NCI-H1436 treated with DMSO at 0.1 percent for 48 hours (cell line): Measurements from ENCODE around the gene TRIM2.
"Not testable (repeated sequence)": the region's sequence is repeated elsewhere in the genome, so short reads cannot be mapped to it uniquely, and the experiment has no call there.

Source experiments
- DNase-seq: peaks from one replicate; lab custom pipeline; 2025; lab: John Stamatoyannopoulos, UW

The TRIM2 gene

GRCh38 chr4:153189016-153189801, 15.0 kb upstream of the TRIM2 start:
- DNase-seq, result no peak

GRCh38 chr4:153191795-153192363, 12.4 kb upstream of the TRIM2 start:
- DNase-seq, result no peak

- no peak for DNase-seq
Observed at GRCh38 chr4:153197301-153197700, 6.9 kb upstream of the TRIM2 start.

GRCh38 chr4:153198719-153199118, 5.5 kb upstream of the TRIM2 start:
- peak; percentile 51 for DNase-seq

- not testable (repeated sequence) for DNase-seq
Observed at GRCh38 chr4:153203746-153204145, 497 bp upstream of the TRIM2 start.

- DNase-seq, result no peak
Observed at GRCh38 chr4:153204728-153205648, 745 bp downstream of the TRIM2 start.

- DNase-seq, result no peak
Observed at GRCh38 chr4:153205757-153206156, 1.5 kb downstream of the TRIM2 start.

GRCh38 chr4:153206534-153206933, 2.3 kb downstream of the TRIM2 start:
- no peak for DNase-seq

GRCh38 chr4:153207027-153207426, 2.8 kb downstream of the TRIM2 start:
- DNase-seq, result no peak

GRCh38 chr4:153207567-153207966, 3.3 kb downstream of the TRIM2 start:
- DNase-seq, result no peak

GRCh38 chr4:153209410-153209809, 5.2 kb downstream of the TRIM2 start:
- no peak for DNase-seq

- no peak for DNase-seq
Observed at GRCh38 chr4:153210727-153211126, 6.5 kb downstream of the TRIM2 start.

GRCh38 chr4:153211986-153212728, 7.9 kb downstream of the TRIM2 start:
- no peak for DNase-seq

GRCh38 chr4:153212736-153213135, 8.5 kb downstream of the TRIM2 start:
- no peak for DNase-seq

GRCh38 chr4:153215921-153216320, 11.7 kb downstream of the TRIM2 start:
- DNase-seq, result no peak

GRCh38 chr4:153216546-153216945, 12.3 kb downstream of the TRIM2 start:
- no peak for DNase-seq

GRCh38 chr4:153217440-153217839, 13.2 kb downstream of the TRIM2 start:
- DNase-seq, result no peak

- DNase-seq, result no peak
Observed at GRCh38 chr4:153218961-153219360, 14.7 kb downstream of the TRIM2 start.

- no peak for DNase-seq
Observed at GRCh38 chr4:153220682-153221395, 16.6 kb downstream of the TRIM2 start.

- DNase-seq, result no peak
Observed at GRCh38 chr4:153221783-153222706, 17.8 kb downstream of the TRIM2 start.
